ENCODE results near the gene CDC42BPB.

The CDC42BPB gene

GRCh38 chr14:102924632-102925588 is 132.4 kb downstream of the CDC42BPB start:
- no peak overlapping the region for H3K27ac ChIP-seq
- no peak overlapping the region for H3K9ac ChIP-seq
- H3K27me3 ChIP-seq (ENCODE audit: control insufficient read depth, insufficient read depth, low read length): peaks cover 15% of the 10 kb centered on the region

GRCh38 chr14:102923925-102924486 is 133.3 kb downstream of the CDC42BPB start:
- peaks cover 10% of the 10 kb centered on the region for H3K27me3 ChIP-seq (ENCODE audit: control insufficient read depth, insufficient read depth, low read length)
- H3K9ac ChIP-seq: no peak overlapping the region
- no peaks in the 10 kb centered on the region for H3K79me2 ChIP-seq
- H3K36me3 ChIP-seq (ENCODE audit: control insufficient read depth, insufficient read depth, low read length): no peaks in the 10 kb centered on the region
- no peak overlapping the region for H2AFZ ChIP-seq
- H3K27ac ChIP-seq: no peak overlapping the region
- no peak overlapping the region for H3K4me3 ChIP-seq (ENCODE audit: low read depth, low read length)
- no peak overlapping the region for H3K4me2 ChIP-seq (ENCODE audit: low read length)
- no peak for TF ChIP-seq CTCF (IDR thresholded peaks at IDR 0.05)
- no peaks in the 10 kb centered on the region for H3K4me1 ChIP-seq
- H3K9me3 ChIP-seq (ENCODE audit: control insufficient read depth, low read length): no peaks in the 10 kb centered on the region

More at GRCh38 chr14:102924632-102925588, 132.4 kb downstream of the CDC42BPB start:
- no peak for TF ChIP-seq CTCF (IDR thresholded peaks at IDR 0.05)
- no peak overlapping the region for H2AFZ ChIP-seq
- peaks cover 2% of the 10 kb centered on the region for H3K4me1 ChIP-seq
- H3K9me3 ChIP-seq (ENCODE audit: control insufficient read depth, low read length): no peaks in the 10 kb centered on the region
- H3K36me3 ChIP-seq (ENCODE audit: control insufficient read depth, insufficient read depth, low read length): no peaks in the 10 kb centered on the region
- no peak overlapping the region for H3K4me3 ChIP-seq (ENCODE audit: low read depth, low read length)
- no peaks in the 10 kb centered on the region for H3K79me2 ChIP-seq
- H3K4me2 ChIP-seq (ENCODE audit: low read length): no peak overlapping the region

- Histone ChIP-seq H2AFZ (no peak overlapping the region), H3K4me2 (ENCODE audit: low read length) (no peak overlapping the region), H3K9me3 (ENCODE audit: control insufficient read depth, low read length) (no peaks in the 10 kb centered on the region), H3K4me1 (no peaks in the 10 kb centered on the region), H3K36me3 (ENCODE audit: control insufficient read depth, insufficient read depth, low read length) (no peaks in the 10 kb centered on the region), H3K4me3 (ENCODE audit: low read depth, low read length) (no peak overlapping the region), H3K27ac (no peak overlapping the region), H3K79me2 (no peaks in the 10 kb centered on the region), H3K9ac (no peak overlapping the region), H3K27me3 (ENCODE audit: control insufficient read depth, insufficient read depth, low read length) (peaks cover 7% of the 10 kb centered on the region)
- TF ChIP-seq CTCF (IDR thresholded peaks at IDR 0.05): no peak
Measured at GRCh38 chr14:102923201-102923924, 134.0 kb downstream of the CDC42BPB start.

- no peak for TF ChIP-seq CTCF (IDR thresholded peaks at IDR 0.05)
- Histone ChIP-seq H2AFZ (no peak within 1 kb of the TSS), H3K79me2 (no peaks in the 10 kb centered on the region), H3K27ac (no peak within 1 kb of the TSS), H3K36me3 (ENCODE audit: control insufficient read depth, insufficient read depth, low read length) (no peaks in the 10 kb centered on the region), H3K9me3 (ENCODE audit: control insufficient read depth, low read length) (no peaks in the 10 kb centered on the region), H3K9ac (no peak within 1 kb of the TSS), H3K27me3 (ENCODE audit: control insufficient read depth, insufficient read depth, low read length) (peaks cover 7% of the 10 kb centered on the region), H3K4me1 (no peaks in the 10 kb centered on the region), H3K4me2 (ENCODE audit: low read length) (no peak within 1 kb of the TSS), H3K4me3 (ENCODE audit: low read depth, low read length) (no peak within 1 kb of the TSS)
Measured at GRCh38 chr14:102922490-102923200, 134.7 kb downstream of the CDC42BPB start, which contains the start of gene AMN. TSS of gene AMN (plus strand) at chr14:102922663. CDS start at chr14:102922689, 26 bp downstream.

Measured in parathyroid adenoma (tissue), 2 donors.